HL-60 (cell line): Measurements from ENCODE around the gene CREBL2.

Source experiments
- CTCF ChIP-seq: IDR thresholded peaks from one replicate; pipeline ENCODE4 v1.5.1; 2011; ENCODE audit warnings: low read length, control low read depth, inconsistent platforms; ENCODE audit not compliant: insufficient read depth
- GABPA ChIP-seq: IDR thresholded peaks from 2 replicates; pipeline ENCODE4 v1.6.1; 2012; ENCODE audit warnings: low read depth
- POLR2AphosphoS5 ChIP-seq: IDR thresholded peaks from 2 replicates; pipeline ENCODE4 v1.6.1; 2012; ENCODE audit warnings: low read depth
- REST ChIP-seq: IDR thresholded peaks from 2 replicates; pipeline ENCODE4 v1.6.1; 2012; ENCODE audit warnings: low read depth; ENCODE audit not compliant: insufficient replicate concordance
- SPI1 ChIP-seq: IDR thresholded peaks from 2 replicates; pipeline ENCODE4 v1.6.1; 2012; ENCODE audit warnings: low read depth, mild to moderate bottlenecking, borderline replicate concordance

GRCh38 chr12:12673296-12673695 is 61.6 kb downstream of the CREBL2 start:
- TF ChIP-seq CTCF: no peak
- no peak for TF ChIP-seq POLR2AphosphoS5
- no peak for TF ChIP-seq REST
- no peak for TF ChIP-seq SPI1
- no peak for TF ChIP-seq GABPA
